HUES6 (cell line): ENCODE results near the gene TOP3B.

Experiments used
- H3K27ac ChIP-seq: 2 replicates; pipeline ENCODE4 v1.7.0; 2013; ENCODE audit warnings: low read depth, mild to moderate bottlenecking, low read length, inconsistent platforms
- H3K27me3 ChIP-seq: 2 replicates; pipeline ENCODE4 v1.6.1; 2013; ENCODE audit warnings: low read length; ENCODE audit not compliant: control insufficient read depth, insufficient read depth
- H3K36me3 ChIP-seq: 2 replicates; pipeline ENCODE4 v1.6.1; 2013; ENCODE audit warnings: low read length; ENCODE audit not compliant: control insufficient read depth, insufficient read depth
- H3K4me1 ChIP-seq: 2 replicates; pipeline ENCODE4 v1.6.1; 2013; ENCODE audit warnings: low read length; ENCODE audit not compliant: control insufficient read depth, insufficient read depth
- H3K4me3 ChIP-seq: 2 replicates; pipeline ENCODE4 v1.5.1; 2013; ENCODE audit warnings: low read depth, low read length
- H3K9ac ChIP-seq: one replicate; pipeline ENCODE4 v1.6.1; 2013; ENCODE audit warnings: mild to moderate bottlenecking, low read length
- H3K9me3 ChIP-seq: 2 replicates; pipeline ENCODE4 v1.6.1; 2013; ENCODE audit warnings: low read depth, low read length; ENCODE audit not compliant: control insufficient read depth, insufficient read depth

TOP3B gene

DNA sequence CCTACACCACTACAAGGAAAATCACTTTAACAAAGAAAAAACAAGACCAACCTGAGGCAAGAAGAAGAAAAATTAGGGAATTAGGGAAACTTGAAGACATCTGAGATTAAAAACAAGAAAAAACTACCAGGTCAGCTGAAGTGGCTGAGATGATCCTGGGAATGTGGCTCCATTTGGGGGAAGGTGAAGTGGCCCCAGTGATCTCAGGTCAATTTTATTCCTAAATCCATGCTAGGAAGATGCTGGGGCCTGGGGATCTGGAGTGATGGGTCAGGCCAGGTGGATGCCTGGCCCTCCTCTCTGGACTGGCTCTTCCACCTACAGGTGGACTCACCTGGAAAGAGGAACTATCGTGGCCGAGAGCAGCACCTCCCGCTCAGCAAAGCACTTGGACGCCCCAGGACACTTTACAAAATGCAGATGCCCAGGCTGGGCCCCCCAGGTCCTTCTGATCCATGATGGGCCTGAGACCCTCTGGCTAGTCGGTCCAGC is 6.7 kb downstream of the TOP3B start:
- Histone ChIP-seq H3K27me3 (no peaks in the 10 kb centered on the region), H3K27ac (no peak overlapping the region), H3K4me3 (no peak overlapping the region), H3K36me3 (peaks cover 61% of the 10 kb centered on the region), H3K9ac (no peak overlapping the region), H3K4me1 (no peaks in the 10 kb centered on the region), H3K9me3 (no peaks in the 10 kb centered on the region)

DNA sequence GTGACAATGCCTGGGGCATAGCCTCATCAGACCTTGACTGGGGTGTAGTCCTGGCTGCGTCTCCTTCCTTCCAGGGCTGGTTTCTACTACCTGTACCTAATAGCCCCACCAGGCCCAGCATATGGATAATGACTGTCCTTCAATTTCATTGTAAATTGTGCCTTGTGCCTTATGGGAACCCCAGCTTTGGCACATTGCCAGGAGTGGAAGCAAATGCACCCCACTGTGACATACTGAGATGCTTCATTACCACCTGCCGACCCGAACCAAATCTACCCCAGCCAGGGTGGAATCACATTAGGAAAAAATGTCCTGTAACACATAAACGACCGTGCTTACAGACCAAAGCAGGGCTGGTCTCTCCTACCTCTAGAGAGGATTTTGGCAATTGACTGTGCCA is 7.3 kb downstream of the TOP3B start:
- H3K4me3 ChIP-seq, result no peak overlapping the region
- no peaks in the 10 kb centered on the region for H3K9me3 ChIP-seq
- H3K36me3 ChIP-seq, result peaks cover 68% of the 10 kb centered on the region
- H3K27ac ChIP-seq, result no peak overlapping the region
- no peak overlapping the region for H3K9ac ChIP-seq
- no peaks in the 10 kb centered on the region for H3K4me1 ChIP-seq
- no peaks in the 10 kb centered on the region for H3K27me3 ChIP-seq

GRCh38 chr22:21974058-21974649 is 8.4 kb downstream of the TOP3B start:
- no peaks in the 10 kb centered on the region for H3K27me3 ChIP-seq
- no peak overlapping the region for H3K9ac ChIP-seq
- no peak overlapping the region for H3K4me3 ChIP-seq
- no peaks in the 10 kb centered on the region for H3K9me3 ChIP-seq
- no peaks in the 10 kb centered on the region for H3K4me1 ChIP-seq
- no peak overlapping the region for H3K27ac ChIP-seq
- H3K36me3 ChIP-seq, result peaks cover 76% of the 10 kb centered on the region

DNA sequence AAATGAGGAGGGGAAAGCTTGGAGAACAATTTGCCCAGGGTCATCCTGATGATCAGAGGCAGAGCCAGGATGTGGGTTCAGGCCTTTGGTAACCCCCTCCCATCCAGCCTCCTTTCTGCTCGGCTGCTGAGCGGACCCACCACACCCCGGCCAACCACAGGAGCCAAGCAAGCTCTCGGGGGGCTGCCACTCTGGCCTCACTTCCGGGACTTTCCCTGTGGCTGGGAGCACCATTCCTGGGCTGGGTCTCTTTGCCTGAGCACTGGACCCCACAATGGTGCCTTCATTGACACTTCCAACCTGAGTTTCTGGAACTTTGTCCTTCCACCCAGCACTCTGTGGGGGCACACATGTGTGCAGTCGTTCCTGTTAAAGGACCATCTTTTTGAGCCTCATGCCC is 9.8 kb downstream of the TOP3B start:
- Histone ChIP-seq H3K9ac (no peak overlapping the region), H3K27ac (no peak overlapping the region), H3K4me1 (no peaks in the 10 kb centered on the region), H3K27me3 (no peaks in the 10 kb centered on the region), H3K36me3 (peaks cover 82% of the 10 kb centered on the region), H3K9me3 (no peaks in the 10 kb centered on the region), H3K4me3 (no peak overlapping the region)

DNA sequence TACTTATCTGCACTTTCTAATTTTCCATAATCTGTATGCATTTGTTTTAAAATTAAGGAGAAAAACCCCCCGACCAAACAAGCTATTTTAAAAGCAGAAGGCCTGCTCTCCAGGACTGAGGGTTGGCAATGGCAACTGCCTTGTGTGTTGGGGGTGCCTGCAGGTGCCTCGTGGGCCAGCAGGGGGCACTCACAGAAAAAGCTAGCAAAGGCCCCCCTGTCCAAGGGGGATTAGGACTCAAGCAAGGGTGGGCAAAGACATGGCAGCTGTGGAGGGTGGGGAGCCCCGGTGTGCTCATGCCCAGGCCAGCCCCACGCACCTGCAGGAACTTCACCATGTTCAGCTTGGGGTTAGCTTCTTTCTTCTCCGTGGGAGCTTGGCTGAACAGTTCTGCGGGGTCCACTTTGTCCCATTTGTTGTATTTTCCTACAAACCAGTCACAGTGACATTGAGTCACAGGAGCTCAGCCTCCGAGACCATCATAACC is 10.3 kb downstream of the TOP3B start:
- no peaks in the 10 kb centered on the region for H3K9me3 ChIP-seq
- no peak overlapping the region for H3K9ac ChIP-seq
- H3K36me3 ChIP-seq, result peaks cover 87% of the 10 kb centered on the region
- H3K27ac ChIP-seq, result no peak overlapping the region
- H3K4me3 ChIP-seq, result no peak overlapping the region
- H3K4me1 ChIP-seq, result no peaks in the 10 kb centered on the region
- no peaks in the 10 kb centered on the region for H3K27me3 ChIP-seq

DNA sequence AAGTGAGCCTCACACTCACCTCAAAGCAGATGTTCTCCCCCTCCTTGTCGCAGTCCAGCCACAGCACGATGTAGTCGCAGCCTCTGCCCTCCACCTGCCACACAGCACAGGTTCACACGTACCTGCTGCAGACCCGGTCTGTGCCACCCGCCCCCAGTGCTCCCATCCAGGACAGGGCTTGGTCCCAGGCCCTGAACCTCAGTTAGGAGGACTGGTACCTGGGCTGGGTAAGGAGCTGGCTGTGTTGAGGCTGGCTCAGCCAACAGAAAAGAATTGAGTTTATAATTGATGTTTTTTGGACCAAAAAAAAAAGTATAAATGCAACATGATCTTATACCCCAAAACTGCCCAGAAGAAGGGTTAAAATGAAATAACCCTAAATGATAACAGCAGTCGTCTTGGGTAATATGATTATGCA is 10.7 kb downstream of the TOP3B start:
- peaks cover 91% of the 10 kb centered on the region for H3K36me3 ChIP-seq
- H3K9me3 ChIP-seq, result no peaks in the 10 kb centered on the region
- no peaks in the 10 kb centered on the region for H3K27me3 ChIP-seq
- H3K9ac ChIP-seq, result no peak overlapping the region
- H3K4me1 ChIP-seq, result no peaks in the 10 kb centered on the region
- H3K27ac ChIP-seq, result no peak overlapping the region
- no peak overlapping the region for H3K4me3 ChIP-seq

- peaks cover 95% of the 10 kb centered on the region for H3K36me3 ChIP-seq
- no peaks in the 10 kb centered on the region for H3K27me3 ChIP-seq
- H3K9ac ChIP-seq, result peak overlapping the region; percentile 17
- no peak overlapping the region for H3K4me3 ChIP-seq
- H3K27ac ChIP-seq, result no peak overlapping the region
- no peaks in the 10 kb centered on the region for H3K9me3 ChIP-seq
- H3K4me1 ChIP-seq, result no peaks in the 10 kb centered on the region
These were observed 11.6 kb downstream of the TOP3B start for GRCh38 chr22:21970800-21971617.

DNA sequence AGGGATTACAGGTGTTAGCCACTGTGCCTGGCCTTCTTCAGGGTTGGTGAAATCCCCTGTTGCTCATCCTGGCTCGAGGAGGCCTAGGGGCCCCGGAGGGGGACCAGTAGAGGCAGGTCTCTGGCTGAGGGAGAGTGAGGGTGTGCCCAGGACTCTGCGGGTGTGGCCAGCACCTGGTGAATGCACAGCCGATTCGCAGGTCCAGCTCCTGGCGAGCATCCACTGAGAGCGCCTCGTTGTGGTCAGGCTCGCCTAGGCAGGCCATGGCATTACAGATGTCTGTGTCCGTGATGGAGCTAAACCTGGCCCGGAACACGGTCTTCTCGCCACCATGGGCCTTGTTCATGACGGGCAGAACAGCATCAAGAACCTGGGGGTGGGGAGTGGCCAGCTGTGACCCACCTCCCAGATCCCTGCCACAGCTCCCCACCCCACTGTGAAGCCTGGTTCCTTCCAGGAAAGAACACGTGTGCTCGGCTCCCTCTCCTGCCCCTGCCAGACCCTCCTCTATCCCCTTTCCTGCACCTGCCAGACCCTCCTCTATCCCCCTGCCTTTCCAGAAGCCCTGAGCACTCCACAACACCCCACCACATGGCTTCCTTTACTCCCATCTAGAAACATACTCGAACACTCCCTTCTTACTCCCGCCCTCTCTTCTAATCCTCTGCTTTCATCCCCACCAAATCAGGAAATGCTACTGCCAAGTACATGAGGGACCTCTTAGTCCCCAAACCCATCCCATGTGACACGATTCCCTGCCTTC is 12.4 kb downstream of the TOP3B start:
- H3K9ac ChIP-seq, result no peak overlapping the region
- no peak overlapping the region for H3K4me3 ChIP-seq
- no peaks in the 10 kb centered on the region for H3K27me3 ChIP-seq
- H3K9me3 ChIP-seq, result no peaks in the 10 kb centered on the region
- peaks cover 96% of the 10 kb centered on the region for H3K36me3 ChIP-seq
- H3K27ac ChIP-seq, result no peak overlapping the region
- H3K4me1 ChIP-seq, result no peaks in the 10 kb centered on the region

DNA sequence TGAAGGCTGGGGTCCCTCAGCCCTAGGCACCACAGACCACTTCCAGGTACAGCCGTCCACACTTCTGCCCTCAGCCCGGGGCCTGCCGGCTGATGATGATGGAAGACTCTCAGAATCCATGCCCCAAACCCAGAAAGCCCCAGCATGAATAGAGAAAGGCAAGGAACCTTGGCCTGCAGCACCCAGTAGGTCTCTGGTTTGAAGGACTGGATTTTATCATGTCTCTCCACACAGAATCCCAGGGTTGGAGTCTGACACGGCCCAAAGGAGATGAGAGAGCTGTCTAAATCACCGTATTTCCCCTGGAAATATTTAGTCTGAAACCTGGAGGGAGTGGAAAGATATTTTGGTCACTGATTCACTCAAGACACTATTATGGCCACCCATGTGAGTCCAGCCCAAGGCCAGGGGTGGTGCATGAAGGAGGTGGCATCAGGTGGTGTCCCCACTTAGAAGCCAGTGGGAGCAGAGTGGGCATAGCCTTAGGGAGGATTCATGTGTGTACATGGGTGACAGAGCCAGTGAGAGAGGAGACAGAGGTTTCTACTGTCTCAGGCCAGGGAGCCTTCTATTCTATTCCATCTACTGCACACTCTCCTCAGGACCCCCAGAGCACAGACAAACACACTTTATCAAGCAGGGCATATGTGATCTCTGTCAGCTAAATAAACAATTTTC is 14.0 kb downstream of the TOP3B start:
- no peaks in the 10 kb centered on the region for H3K9me3 ChIP-seq
- no peaks in the 10 kb centered on the region for H3K4me1 ChIP-seq
- peaks cover 96% of the 10 kb centered on the region for H3K36me3 ChIP-seq
- no peak overlapping the region for H3K27ac ChIP-seq
- H3K4me3 ChIP-seq, result no peak overlapping the region
- no peak overlapping the region for H3K9ac ChIP-seq
- H3K27me3 ChIP-seq, result no peaks in the 10 kb centered on the region

DNA sequence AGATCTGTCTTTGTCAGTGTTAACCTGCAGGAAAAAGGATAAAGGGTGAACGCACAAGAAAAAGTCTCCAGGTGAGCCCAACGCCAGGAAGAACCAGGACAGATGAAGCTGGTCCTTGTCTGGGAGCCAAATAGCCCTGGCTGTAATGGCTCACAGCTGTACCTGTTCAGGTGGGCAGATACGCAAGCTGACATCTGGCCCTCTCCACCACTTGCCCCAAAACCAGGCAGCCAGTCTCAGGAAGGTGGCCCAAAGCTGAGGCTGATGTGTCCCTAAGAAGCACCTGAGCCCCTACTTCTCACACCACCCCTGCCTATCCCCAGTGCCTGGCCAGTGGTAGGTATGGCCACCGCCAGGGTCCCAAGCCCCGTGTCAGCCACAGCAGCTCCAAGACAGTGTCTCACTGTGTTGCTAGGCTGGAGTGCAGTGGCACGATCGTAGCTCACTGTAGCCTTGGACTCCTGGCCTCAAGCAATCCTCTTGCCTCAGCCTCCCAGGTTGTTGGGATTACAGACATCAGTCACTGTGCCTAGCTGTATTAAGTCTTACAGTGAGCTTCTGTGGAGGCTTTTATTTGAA is 14.8 kb downstream of the TOP3B start:
- H3K27me3 ChIP-seq, result no peaks in the 10 kb centered on the region
- H3K4me1 ChIP-seq, result no peaks in the 10 kb centered on the region
- H3K9me3 ChIP-seq, result no peaks in the 10 kb centered on the region
- H3K27ac ChIP-seq, result no peak overlapping the region
- H3K36me3 ChIP-seq, result peaks cover 95% of the 10 kb centered on the region
- no peak overlapping the region for H3K9ac ChIP-seq
- H3K4me3 ChIP-seq, result no peak overlapping the region
